AG10803 (cell line): ENCODE data around the gene PLA2G10.
"Not testable (repeated sequence)": the region's sequence is repeated elsewhere in the genome, so short reads cannot be mapped to it uniquely, and the experiment has no call there.

ENCODE experiments used
- DNase-seq: peaks from one replicate; pipeline ENCODE4 v3.0.0; 2010; ENCODE audit warnings: low read depth
- H3K4me3 ChIP-seq: 2 replicates; pipeline ENCODE4 v1.5.1; 2011; ENCODE audit warnings: mild to moderate bottlenecking, low read length, control low read depth
- TF ChIP-seq, protein P1 (sequence below): conservative IDR thresholded peaks from 2 replicates; pipeline ENCODE4 v1.5.1; 2011; ENCODE audit warnings: mild to moderate bottlenecking, low read length, control low read depth, inconsistent platforms

The PLA2G10 gene

DNA sequence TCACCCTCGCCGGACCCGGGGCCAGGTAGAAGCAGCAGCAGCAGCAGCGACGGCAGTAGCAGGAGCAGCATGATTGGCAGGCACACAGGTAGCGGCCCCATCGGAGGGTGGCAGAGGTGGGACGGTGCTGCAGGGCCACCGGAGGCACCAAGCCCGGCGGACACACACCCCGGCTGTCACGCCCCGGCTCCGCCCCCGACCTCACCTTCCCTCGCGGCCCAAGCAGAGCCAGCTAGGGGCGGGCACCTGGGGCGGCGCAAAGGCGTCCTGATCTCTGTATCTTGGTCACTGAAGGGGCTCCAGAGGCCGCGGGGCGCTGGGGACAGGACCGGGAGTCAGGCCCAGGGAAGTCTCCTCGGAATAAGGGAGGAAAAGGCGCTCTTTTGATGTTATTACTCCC lies at the start of gene PLA2G10:
TSS of gene PLA2G10 (minus strand) at position 180 of the 400 bp plus-strand sequence. CDS start at position 101, 79 bp downstream.
- not testable (repeated sequence) for DNase-seq, H3K4me3 ChIP-seq

- H3K4me3 ChIP-seq, DNase-seq: not testable (repeated sequence)
These were observed 48.4 kb upstream of the PLA2G10 start, which contains the start of gene NPIPA2 for GRCh38 chr16:14742273-14743128. TSS of gene NPIPA2 (plus strand) at chr16:14742533. CDS start at chr16:14748066, 5,533 bp downstream.

DNA sequence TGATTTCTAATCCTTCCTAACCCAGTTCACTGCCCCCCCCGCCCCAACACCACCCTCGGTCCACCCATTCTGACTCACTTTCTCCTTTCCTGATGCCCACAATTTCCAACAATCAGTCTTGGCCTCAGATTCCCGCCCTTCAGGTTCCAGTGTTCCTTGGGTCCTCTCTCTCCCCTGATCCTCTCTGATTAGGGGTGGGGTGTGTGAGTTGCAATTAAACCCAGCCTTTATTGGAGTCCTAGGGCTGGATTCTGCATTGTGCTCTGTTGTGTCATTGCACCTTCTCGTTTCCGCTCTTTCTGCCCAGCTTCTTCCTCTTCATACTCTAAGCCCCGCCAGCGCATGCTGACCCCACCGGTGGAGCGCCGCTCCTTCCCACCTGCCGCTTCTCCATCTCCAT lies 47.7 kb upstream of the PLA2G10 start:
- not testable (repeated sequence) for H3K4me3 ChIP-seq

DNA sequence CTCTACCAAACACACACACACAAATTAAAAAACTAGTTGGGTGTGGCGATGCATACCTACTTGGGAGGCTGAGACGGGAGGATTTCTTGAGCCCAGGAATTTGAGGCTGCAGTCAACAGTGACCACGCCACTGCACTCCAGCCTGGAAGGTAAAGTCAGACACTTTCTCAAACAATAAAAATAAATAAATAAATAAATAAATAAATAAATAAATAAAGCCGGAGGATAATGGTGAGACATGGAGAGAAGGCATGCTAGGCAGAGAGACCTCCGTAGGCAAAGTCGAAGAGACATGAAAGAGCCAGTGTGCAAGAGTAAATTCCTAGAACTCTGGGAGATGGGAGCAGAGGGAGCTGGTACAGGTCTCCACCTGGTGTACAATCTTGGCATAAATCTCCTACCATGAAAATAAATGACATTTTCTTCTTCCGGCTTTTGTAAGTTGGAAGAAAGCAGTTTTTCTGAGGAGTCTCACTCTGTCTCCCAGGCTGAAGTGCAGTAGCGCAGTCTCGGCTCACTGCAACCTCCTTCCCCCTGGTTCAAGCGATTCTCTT lies 46.8 kb upstream of the PLA2G10 start:
- not testable (repeated sequence) for DNase-seq, H3K4me3 ChIP-seq

More for the DNA sequence above, 47.7 kb upstream of the PLA2G10 start:
- not testable (repeated sequence) for DNase-seq

DNA sequence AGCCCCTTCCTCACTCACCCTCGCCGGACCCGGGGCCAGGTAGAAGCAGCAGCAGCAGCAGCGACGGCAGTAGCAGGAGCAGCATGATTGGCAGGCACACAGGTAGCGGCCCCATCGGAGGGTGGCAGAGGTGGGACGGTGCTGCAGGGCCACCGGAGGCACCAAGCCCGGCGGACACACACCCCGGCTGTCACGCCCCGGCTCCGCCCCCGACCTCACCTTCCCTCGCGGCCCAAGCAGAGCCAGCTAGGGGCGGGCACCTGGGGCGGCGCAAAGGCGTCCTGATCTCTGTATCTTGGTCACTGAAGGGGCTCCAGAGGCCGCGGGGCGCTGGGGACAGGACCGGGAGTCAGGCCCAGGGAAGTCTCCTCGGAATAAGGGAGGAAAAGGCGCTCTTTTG lies 39.1 kb upstream of the PLA2G10 start:
- DNase-seq, H3K4me3 ChIP-seq: not testable (repeated sequence)

DNA sequence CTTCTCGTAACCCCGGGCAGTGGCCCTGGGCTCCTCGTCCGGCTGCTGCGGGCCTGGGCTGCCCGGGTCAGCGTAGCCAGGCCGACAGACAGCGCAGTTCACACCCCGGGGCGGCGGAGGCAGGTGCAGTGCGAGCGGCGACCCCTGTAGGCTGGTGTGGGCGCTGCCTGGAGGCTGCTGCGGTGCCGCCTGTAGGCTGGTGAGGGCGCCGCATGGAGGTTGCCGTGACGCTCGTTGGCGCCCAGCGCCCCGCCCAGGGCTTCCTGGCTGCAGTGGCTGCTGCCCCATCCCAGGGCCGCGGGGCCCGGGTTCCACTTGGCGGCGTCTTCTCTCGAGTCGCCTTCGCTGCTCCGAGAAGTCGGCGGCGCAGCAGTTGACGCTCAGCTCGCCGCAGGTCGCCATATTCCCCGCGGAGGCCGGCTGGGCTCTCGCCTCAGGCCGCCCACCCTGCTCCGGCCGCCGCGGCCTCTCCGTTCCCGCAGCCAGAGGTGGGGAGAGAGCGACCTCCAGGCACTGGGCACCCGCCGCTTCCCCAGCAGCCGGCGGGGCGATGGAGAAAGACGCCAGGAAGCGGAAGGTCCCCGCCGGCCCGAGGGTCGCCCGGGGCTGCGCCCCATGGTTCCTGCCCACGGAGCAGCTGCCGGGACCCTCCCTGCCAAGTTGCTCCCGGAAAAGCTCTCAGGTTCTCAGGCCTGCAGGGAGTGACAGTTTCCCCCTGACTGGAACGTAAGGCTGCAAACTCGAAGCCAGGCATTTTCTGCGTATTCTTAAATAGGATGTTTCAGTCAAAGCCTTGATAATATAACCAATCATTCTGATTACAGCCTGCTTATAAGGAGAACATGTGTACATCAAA lies 9.3 kb upstream of the PLA2G10 start, which contains the start of gene NPIPA3:
TSS of gene NPIPA3 (plus strand) at position 256 of the 856 bp plus-strand sequence. CDS start 5,533 bp downstream, outside the sequence.
- not testable (repeated sequence) for DNase-seq, H3K4me3 ChIP-seq

GRCh38 chr16:14702672-14703071 lies 8.6 kb upstream of the PLA2G10 start:
- DNase-seq, H3K4me3 ChIP-seq: not testable (repeated sequence)

DNA sequence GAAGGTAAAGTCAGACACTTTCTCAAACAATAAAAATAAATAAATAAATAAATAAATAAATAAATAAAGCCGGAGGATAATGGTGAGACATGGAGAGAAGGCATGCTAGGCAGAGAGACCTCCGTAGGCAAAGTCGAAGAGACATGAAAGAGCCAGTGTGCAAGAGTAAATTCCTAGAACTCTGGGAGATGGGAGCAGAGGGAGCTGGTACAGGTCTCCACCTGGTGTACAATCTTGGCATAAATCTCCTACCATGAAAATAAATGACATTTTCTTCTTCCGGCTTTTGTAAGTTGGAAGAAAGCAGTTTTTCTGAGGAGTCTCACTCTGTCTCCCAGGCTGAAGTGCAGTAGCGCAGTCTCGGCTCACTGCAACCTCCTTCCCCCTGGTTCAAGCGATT lies 7.8 kb upstream of the PLA2G10 start:
- H3K4me3 ChIP-seq, DNase-seq: not testable (repeated sequence)

DNA sequence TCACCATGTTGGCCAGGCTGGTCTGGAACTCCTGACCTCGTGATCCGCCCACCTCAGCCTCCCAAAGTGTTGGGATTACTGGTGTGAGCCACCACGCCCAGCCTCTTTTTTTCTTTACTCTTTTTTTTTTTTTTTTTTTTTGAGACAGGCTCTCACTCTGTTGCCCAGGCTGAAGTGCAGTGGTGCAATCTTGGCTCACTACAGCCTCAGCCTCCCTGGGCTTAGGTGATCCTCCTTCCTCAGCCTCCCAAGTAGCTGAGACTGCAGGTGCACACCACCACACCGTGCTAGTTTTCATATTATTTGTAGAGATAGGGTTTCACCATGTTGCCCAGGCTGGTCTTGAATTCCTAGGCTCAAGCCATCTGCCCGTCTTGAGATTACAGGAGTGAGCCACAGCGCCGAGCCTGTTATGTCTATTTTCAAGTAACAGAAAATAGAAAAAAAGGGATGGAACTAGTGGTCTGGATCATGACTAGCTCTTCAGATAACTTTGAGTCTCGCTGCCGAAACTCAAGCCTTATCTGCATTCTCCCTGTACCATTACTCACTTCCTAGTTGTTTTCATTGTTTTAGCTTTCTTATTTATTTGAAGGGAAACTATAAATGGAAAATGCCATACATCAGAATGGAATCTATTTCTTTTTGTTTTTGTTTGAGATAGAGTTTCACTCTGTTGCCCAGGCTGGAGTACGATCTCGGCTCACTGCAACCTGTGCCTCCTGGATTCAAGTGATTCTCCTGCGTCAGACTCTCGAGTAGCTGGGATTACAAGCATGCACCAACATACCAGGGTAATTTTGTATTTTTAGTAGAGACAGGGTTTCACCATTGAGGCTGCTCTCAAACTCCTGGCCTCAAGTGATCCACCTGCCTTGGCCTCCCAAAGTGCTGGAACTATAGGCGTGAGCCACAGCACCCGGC lies 8.0 kb downstream of the PLA2G10 start:
- DNase-seq, H3K4me3 ChIP-seq: not testable (repeated sequence)

DNA sequence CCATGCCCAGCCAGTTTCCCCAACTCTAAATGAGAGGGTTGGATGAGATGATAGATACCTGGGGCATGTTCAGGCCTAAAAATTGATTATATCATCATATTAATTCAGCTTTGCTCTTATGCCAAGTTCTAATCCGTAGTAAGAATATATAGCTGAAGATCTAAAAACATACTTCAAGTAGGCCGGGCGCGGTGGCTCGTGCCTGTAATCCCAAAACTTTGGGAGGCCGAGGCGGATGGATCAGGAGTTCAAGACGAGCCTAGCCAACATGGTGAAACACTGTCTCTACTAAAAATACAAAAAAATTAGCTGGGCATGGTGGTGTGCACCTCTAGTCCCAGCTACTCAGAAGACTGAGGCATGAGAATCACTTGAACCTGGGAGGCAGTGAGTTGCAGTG lies 12.0 kb downstream of the PLA2G10 start:
- no peak for DNase-seq
- TF ChIP-seq, protein P1, sequence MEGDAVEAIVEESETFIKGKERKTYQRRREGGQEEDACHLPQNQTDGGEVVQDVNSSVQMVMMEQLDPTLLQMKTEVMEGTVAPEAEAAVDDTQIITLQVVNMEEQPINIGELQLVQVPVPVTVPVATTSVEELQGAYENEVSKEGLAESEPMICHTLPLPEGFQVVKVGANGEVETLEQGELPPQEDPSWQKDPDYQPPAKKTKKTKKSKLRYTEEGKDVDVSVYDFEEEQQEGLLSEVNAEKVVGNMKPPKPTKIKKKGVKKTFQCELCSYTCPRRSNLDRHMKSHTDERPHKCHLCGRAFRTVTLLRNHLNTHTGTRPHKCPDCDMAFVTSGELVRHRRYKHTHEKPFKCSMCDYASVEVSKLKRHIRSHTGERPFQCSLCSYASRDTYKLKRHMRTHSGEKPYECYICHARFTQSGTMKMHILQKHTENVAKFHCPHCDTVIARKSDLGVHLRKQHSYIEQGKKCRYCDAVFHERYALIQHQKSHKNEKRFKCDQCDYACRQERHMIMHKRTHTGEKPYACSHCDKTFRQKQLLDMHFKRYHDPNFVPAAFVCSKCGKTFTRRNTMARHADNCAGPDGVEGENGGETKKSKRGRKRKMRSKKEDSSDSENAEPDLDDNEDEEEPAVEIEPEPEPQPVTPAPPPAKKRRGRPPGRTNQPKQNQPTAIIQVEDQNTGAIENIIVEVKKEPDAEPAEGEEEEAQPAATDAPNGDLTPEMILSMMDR: no peak
- H3K4me3 ChIP-seq: no peak overlapping the region

GRCh38 chr16:14681115-14681514 lies 13.0 kb downstream of the PLA2G10 start:
- DNase-seq: no peak
- H3K4me3 ChIP-seq: no peak overlapping the region
- TF ChIP-seq, protein P1: no peak

DNA sequence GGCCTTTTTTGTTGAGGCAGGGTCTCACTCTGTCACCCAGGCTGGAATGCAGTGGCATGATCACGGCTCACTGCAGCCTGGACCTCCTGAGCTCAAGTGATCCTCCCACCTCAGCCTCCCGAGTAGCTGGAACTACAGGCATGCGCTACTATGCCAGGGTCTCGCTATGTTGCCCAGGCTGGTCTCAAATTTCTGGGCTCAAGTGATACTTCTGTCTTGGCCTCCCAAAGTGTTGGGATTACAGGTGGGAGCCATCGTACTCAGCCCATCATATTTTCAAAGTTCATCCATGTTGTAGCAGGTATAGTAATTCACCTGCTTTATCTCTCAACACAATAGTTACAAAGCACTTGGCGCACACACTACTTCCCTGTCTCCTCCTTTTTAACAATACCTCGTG lies 13.7 kb downstream of the PLA2G10 start:
- not testable (repeated sequence) for DNase-seq, H3K4me3 ChIP-seq
